Ectodermal cell (in vitro differentiated cells): ENCODE data around the gene OR4M1. TPM values are rescaled to one million over a fixed set of nuclear protein-coding genes. Genes with fewer than 3 reads are reported as not detected.
"Not testable (repeated sequence)": the region's sequence is repeated elsewhere in the genome, so short reads cannot be mapped to it uniquely, and the experiment has no call there.

Source experiments
- H3K27ac ChIP-seq: 2 replicates; pipeline ENCODE4 v1.7.0; 2013; ENCODE audit warnings: mild to moderate bottlenecking, low read depth, low read length; ENCODE audit not compliant: insufficient read depth, poor library complexity, severe bottlenecking
- H3K27me3 ChIP-seq: 2 replicates; pipeline ENCODE4 v1.7.0; 2013; ENCODE audit warnings: mild to moderate bottlenecking, low read length; ENCODE audit not compliant: insufficient read depth, control insufficient read depth, poor library complexity, severe bottlenecking
- H3K36me3 ChIP-seq: one replicate; pipeline ENCODE4 v1.7.0; 2013; ENCODE audit warnings: low read length; ENCODE audit not compliant: control insufficient read depth, insufficient read depth
- H3K4me1 ChIP-seq: one replicate; pipeline ENCODE4 v1.7.0; 2013; ENCODE audit warnings: low read length; ENCODE audit not compliant: control insufficient read depth, insufficient read depth
- H3K4me3 ChIP-seq: 2 replicates; pipeline ENCODE4 v1.7.0; 2013; ENCODE audit warnings: low read depth, low read length, control low read depth; ENCODE audit not compliant: insufficient read depth
- H3K9me3 ChIP-seq: 2 replicates; pipeline ENCODE4 v1.7.0; 2013; ENCODE audit warnings: mild to moderate bottlenecking, low read length, moderate library complexity; ENCODE audit not compliant: control insufficient read depth
- WGBS, 2 experiments: methylation state at CpG; one replicate each; pipeline ENCODE4 v1.1.7; 2013; ENCODE audit warnings: missing lambda C conversion rate in 2 of 2; 5-methylcytosine and 5-hydroxymethylcytosine counted together
- polyA plus RNA-seq, 4 experiments: library from polyadenylated mRNA; stranded (reverse); fragments of 50-300 nt; gene quantifications; one replicate each; pipeline ENCODE4 v1.2.3, GENCODE V29; 2013

Gene OR4M1
- polyA plus RNA-seq (2013, experiment 1 of 4) = not detected
- not detected for polyA plus RNA-seq (2013, experiment 2 of 4)
- not detected for polyA plus RNA-seq (2013, experiment 3 of 4)
- not detected for polyA plus RNA-seq (2013, experiment 4 of 4)

GRCh38 chr14:19773204-19773603 lies at the start of gene OR4M1:
TSS of gene OR4M1 (plus strand) at chr14:19773504. CDS start at chr14:19780323, 6,819 bp downstream.
- WGBS, 2 experiments = 0 to 13% methylated on average over 1 of the region's 1 CpG
- not testable (repeated sequence) for H3K27ac ChIP-seq, H3K4me3 ChIP-seq, H3K27me3 ChIP-seq, H3K36me3 ChIP-seq, H3K4me1 ChIP-seq
- peaks cover 17% of the 10 kb centered on the region for H3K9me3 ChIP-seq

- Histone ChIP-seq H3K27me3 (no peaks in the 10 kb centered on the region), H3K4me3 (no peak overlapping the region), H3K27ac (no peak overlapping the region), H3K36me3 (no peaks in the 10 kb centered on the region), H3K9me3 (peaks cover 25% of the 10 kb centered on the region), H3K4me1 (no peaks in the 10 kb centered on the region)
Measured at GRCh38 chr14:19729359-19729758, 43.9 kb upstream of the OR4M1 start.

DNA sequence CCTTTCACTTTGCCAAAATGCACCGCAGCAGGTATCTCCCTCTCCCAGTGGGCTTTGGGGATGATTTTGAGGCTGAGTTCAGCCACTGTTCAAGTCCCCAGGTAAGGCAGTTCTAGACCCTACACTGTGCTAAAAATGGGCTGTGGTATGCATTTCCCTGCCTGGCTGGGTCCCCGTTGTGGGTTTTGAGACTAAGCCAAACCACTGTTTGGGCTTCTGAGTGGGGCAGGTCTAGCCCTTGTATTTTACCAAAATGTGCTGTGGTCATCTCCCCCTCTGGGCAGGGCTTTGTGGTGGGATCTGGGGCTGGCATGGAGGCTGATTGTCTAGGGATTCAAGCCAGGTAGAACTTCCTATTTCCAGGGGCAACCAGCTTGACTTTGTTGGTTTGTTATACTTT lies 43.5 kb upstream of the OR4M1 start:
- peaks cover 26% of the 10 kb centered on the region for H3K9me3 ChIP-seq
- 72 to 83% methylated on average over 2 of the region's 2 CpGs for WGBS, 2 experiments
- H3K27ac ChIP-seq = no peak overlapping the region
- no peaks in the 10 kb centered on the region for H3K36me3 ChIP-seq
- no peaks in the 10 kb centered on the region for H3K27me3 ChIP-seq
- no peak overlapping the region for H3K4me3 ChIP-seq
- H3K4me1 ChIP-seq = no peaks in the 10 kb centered on the region

GRCh38 chr14:19733893-19734292 lies 39.4 kb upstream of the OR4M1 start:
- H3K4me1 ChIP-seq, H3K27ac ChIP-seq, H3K4me3 ChIP-seq, H3K27me3 ChIP-seq, H3K36me3 ChIP-seq: not testable (repeated sequence)
- H3K9me3 ChIP-seq = peaks cover 24% of the 10 kb centered on the region
- WGBS, 2 experiments = 84 to 88% methylated on average over 3 of the region's 3 CpGs

GRCh38 chr14:19743256-19743655 lies 30.0 kb upstream of the OR4M1 start, which contains the start of gene OR4Q3:
TSS of gene OR4Q3 (plus strand) at chr14:19743571.
- H3K27me3 ChIP-seq = no peaks in the 10 kb centered on the region
- H3K27ac ChIP-seq = no peak within 1 kb of the TSS
- no peaks in the 10 kb centered on the region for H3K36me3 ChIP-seq
- WGBS, 2 experiments = 80 to 100% methylated on average over 1 of the region's 1 CpG
- H3K4me1 ChIP-seq = no peaks in the 10 kb centered on the region
- peaks cover 15% of the 10 kb centered on the region for H3K9me3 ChIP-seq
- H3K4me3 ChIP-seq = no peak within 1 kb of the TSS

GRCh38 chr14:19752316-19752715 lies 21.0 kb upstream of the OR4M1 start:
- not testable (repeated sequence) for H3K27ac ChIP-seq, H3K27me3 ChIP-seq, H3K4me3 ChIP-seq, H3K4me1 ChIP-seq, H3K36me3 ChIP-seq
- peaks cover 21% of the 10 kb centered on the region for H3K9me3 ChIP-seq

DNA sequence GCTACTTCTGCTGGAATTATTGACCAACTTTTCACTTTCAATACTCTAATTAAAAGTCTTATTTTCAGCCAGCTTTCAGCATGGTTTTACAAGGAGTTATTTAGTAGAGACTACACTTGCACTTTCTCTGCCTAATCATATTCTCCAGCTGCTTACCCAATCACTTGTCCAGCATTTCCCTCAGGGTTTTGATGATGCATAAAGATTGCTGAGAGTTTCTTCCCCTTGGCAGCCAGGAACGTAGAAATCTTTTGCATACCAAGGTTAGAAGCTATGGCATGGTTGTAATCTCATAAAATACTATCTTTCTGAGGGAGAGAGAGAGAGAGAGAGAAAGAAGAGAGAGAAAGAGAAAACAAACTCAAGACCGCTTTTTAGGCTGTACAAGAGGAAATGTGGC lies 19.1 kb upstream of the OR4M1 start:
- 25 to 41% methylated on average over 1 to 2 of the region's 2 CpGs for WGBS, 2 experiments
- H3K9me3 ChIP-seq = peaks cover 21% of the 10 kb centered on the region

DNA sequence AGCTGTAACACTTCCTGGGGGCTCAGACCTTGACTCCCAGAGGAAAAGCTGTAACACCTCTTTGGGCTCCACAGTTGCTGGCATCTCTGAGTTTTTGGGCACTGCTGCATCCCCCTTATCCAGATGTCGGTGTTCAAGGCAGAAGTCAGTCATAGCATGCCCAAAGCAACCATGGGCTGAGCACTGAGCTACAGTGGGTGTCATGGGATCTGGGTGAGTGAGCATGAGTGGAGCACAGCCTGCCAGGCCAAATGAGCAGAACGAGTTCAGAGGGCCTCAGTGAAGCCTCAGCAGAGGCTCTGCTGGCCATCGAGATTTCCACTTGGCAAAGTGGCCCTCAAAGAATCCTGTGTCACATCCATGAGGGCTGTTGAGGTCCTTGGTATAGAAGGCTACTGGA lies 1.8 kb upstream of the OR4M1 start:
- H3K4me1 ChIP-seq, H3K27me3 ChIP-seq, H3K27ac ChIP-seq, H3K4me3 ChIP-seq, H3K36me3 ChIP-seq: not testable (repeated sequence)
- WGBS, 2 experiments = 55 to 59% methylated on average over 3 of the region's 3 CpGs
- H3K9me3 ChIP-seq = peaks cover 15% of the 10 kb centered on the region

More for the DNA sequence above, 19.1 kb upstream of the OR4M1 start:
- no peak overlapping the region for H3K27ac ChIP-seq
- H3K27me3 ChIP-seq = no peaks in the 10 kb centered on the region
- H3K36me3 ChIP-seq = no peaks in the 10 kb centered on the region
- no peaks in the 10 kb centered on the region for H3K4me1 ChIP-seq
- H3K4me3 ChIP-seq = no peak overlapping the region

- Histone ChIP-seq H3K27me3 (no peaks in the 10 kb centered on the region), H3K27ac (no peak overlapping the region), H3K36me3 (no peaks in the 10 kb centered on the region), H3K4me1 (no peaks in the 10 kb centered on the region), H3K9me3 (peaks cover 15% of the 10 kb centered on the region), H3K4me3 (no peak overlapping the region)
- 86 to 100% methylated on average over 1 of the region's 1 CpG for WGBS, 2 experiments
Measured at GRCh38 chr14:19771895-19772430, 1.3 kb upstream of the OR4M1 start.

DNA sequence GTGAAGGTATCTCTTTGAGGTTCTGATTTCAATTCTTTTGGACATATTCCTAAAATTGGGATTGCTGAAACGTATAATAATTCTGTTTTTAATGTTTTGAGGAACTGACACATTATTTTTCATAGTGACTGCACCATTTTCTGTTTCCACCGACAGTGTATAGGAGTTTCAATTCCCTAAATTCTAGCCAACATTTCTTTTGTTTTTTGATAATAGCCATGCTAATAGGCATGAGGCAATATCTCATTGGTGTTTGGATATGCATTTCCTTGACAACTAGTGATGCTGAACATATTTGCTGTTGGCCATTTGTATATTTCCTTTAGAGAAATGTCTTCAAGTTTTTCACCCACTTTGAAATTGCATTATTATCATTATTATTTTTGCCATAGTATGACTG lies 850 bp upstream of the OR4M1 start:
- 8 to 60% methylated on average over 1 to 2 of the region's 2 CpGs for WGBS, 2 experiments
- H3K4me3 ChIP-seq = not testable (repeated sequence)

GRCh38 chr14:19775587-19775986 lies 2.3 kb downstream of the OR4M1 start:
- 70% methylated on average over 1 of the region's 1 CpG; no CpG with 5 or more reads in 1 of the 2 experiments for WGBS, 2 experiments
- H3K9me3 ChIP-seq = peaks cover 22% of the 10 kb centered on the region
- no peaks in the 10 kb centered on the region for H3K4me1 ChIP-seq
- H3K36me3 ChIP-seq = no peaks in the 10 kb centered on the region
- no peak overlapping the region for H3K4me3 ChIP-seq
- H3K27me3 ChIP-seq = no peaks in the 10 kb centered on the region
- no peak overlapping the region for H3K27ac ChIP-seq

More for the DNA sequence above, 850 bp upstream of the OR4M1 start:
- H3K36me3 ChIP-seq, H3K27ac ChIP-seq, H3K4me1 ChIP-seq, H3K27me3 ChIP-seq: not testable (repeated sequence)
- H3K9me3 ChIP-seq = peaks cover 15% of the 10 kb centered on the region
